ENCODE results near the gene OR5B21. TPM values are rescaled to one million over a fixed set of nuclear protein-coding genes. Genes with fewer than 3 reads are reported as not detected.
A peak's percentile ranks its signal among the peaks of the same experiment; 100 is the strongest.

The OR5B21 gene
- total and polyA plus RNA-seq, 3 experiments from 2014 or later = 0.42 to 0.55 TPM; not detected in 1

GRCh38 chr11:58504232-58504631 lies 3.7 kb downstream of the OR5B21 start:
- Mint-ChIP-seq H3K27ac (no peak overlapping the region), H3K4me3 (no peak overlapping the region), H3K9me3 (no peaks in the 10 kb centered on the region), H3K36me3 (peaks cover 16 to 24% (median 18%) of the 10 kb centered on the region in 3 donors), H3K27me3 (no peaks in the 10 kb centered on the region), H3K4me1 (peaks cover 0 to 3% (median 2%) of the 10 kb centered on the region in 3 donors)
- CTCF ChIA-PET = interaction anchor here (1.6 kb wide), 1 partner anchor 20 kb away, joined by 4 read pairs; no protein-coding TSS in a partner anchor
- Histone ChIP-seq H3K4me1 (ENCODE audit: insufficient read depth, low read length) (no peaks in the 10 kb centered on the region), H3K27ac (ENCODE audit: low read depth, low read length) (no peak overlapping the region), H3K27me3 (ENCODE audit: insufficient read depth, low read length, poor library complexity, severe bottlenecking) (no peaks in the 10 kb centered on the region), H3K36me3 (ENCODE audit: insufficient read depth, low read length) (no peaks in the 10 kb centered on the region), H3K9me3 (ENCODE audit: low read length) (no peaks in the 10 kb centered on the region), H3K4me3 (ENCODE audit: low read length) (no peak overlapping the region)
- no peak for DNase-seq
- POLR2A ChIA-PET = no interaction called here

GRCh38 chr11:58503361-58503856 lies 4.5 kb downstream of the OR5B21 start:
- Histone ChIP-seq H3K36me3 (ENCODE audit: insufficient read depth, low read length) (no peaks in the 10 kb centered on the region), H3K27ac (ENCODE audit: low read depth, low read length) (no peak overlapping the region), H3K4me1 (ENCODE audit: insufficient read depth, low read length) (peaks cover 2% of the 10 kb centered on the region), H3K9me3 (ENCODE audit: low read length) (no peaks in the 10 kb centered on the region), H3K4me3 (ENCODE audit: low read length) (no peak overlapping the region), H3K27me3 (ENCODE audit: insufficient read depth, low read length, poor library complexity, severe bottlenecking) (no peaks in the 10 kb centered on the region)
- H3K27ac Mint-ChIP-seq = no peak overlapping the region
- peaks cover 11 to 21% (median 16%) of the 10 kb centered on the region in 3 donors for H3K36me3 Mint-ChIP-seq
- DNase-seq = no peak
- no peaks in the 10 kb centered on the region for H3K27me3 Mint-ChIP-seq
- no peaks in the 10 kb centered on the region for H3K9me3 Mint-ChIP-seq
- no peak overlapping the region for H3K4me3 Mint-ChIP-seq
- CTCF ChIA-PET = interaction anchor here (1.6 kb wide), 1 partner anchor 21 kb away, joined by 4 read pairs; no protein-coding TSS in a partner anchor
- POLR2A ChIA-PET = no interaction called here
- H3K4me1 Mint-ChIP-seq = peaks cover 7 to 12% (median 10%) of the 10 kb centered on the region in 3 donors

- ChIA-PET CTCF (no interaction called here), POLR2A (no interaction called here)
- Histone ChIP-seq H3K4me1 (ENCODE audit: insufficient read depth, low read length) (peaks cover 11% of the 10 kb centered on the region), H3K36me3 (ENCODE audit: insufficient read depth, low read length) (no peaks in the 10 kb centered on the region), H3K4me3 (ENCODE audit: low read length) (no peak overlapping the region), H3K27me3 (ENCODE audit: insufficient read depth, low read length, poor library complexity, severe bottlenecking) (no peaks in the 10 kb centered on the region), H3K27ac (ENCODE audit: low read depth, low read length) (no peak overlapping the region), H3K9me3 (ENCODE audit: low read length) (no peaks in the 10 kb centered on the region)
- no peak for DNase-seq
- Mint-ChIP-seq H3K4me3 (no peak overlapping the region), H3K36me3 (peaks cover under 1 to 13% (median 10%) of the 10 kb centered on the region in 3 donors), H3K27ac (no peak overlapping the region), H3K4me1 (peaks cover 20 to 26% (median 24%) of the 10 kb centered on the region in 3 donors), H3K27me3 (no peaks in the 10 kb centered on the region), H3K9me3 (no peaks in the 10 kb centered on the region)
Measured at GRCh38 chr11:58502004-58502403, 5.9 kb downstream of the OR5B21 start.

GRCh38 chr11:58498464-58498863 lies 9.4 kb downstream of the OR5B21 start:
- Histone ChIP-seq H3K36me3 (ENCODE audit: insufficient read depth, low read length) (no peaks in the 10 kb centered on the region), H3K4me3 (ENCODE audit: low read length) (no peak overlapping the region), H3K9me3 (ENCODE audit: low read length) (no peaks in the 10 kb centered on the region), H3K27ac (ENCODE audit: low read depth, low read length) (no peak overlapping the region), H3K4me1 (ENCODE audit: insufficient read depth, low read length) (peaks cover 11% of the 10 kb centered on the region), H3K27me3 (ENCODE audit: insufficient read depth, low read length, poor library complexity, severe bottlenecking) (no peaks in the 10 kb centered on the region)
- H3K9me3 Mint-ChIP-seq = no peaks in the 10 kb centered on the region
- DNase-seq = peak in 3 of 5 donors; percentile 9 to 59 (median 20)
- ChIA-PET CTCF (interaction anchor here (0.8 kb wide), 1 partner anchor 698 kb away, joined by 3 read pairs; no protein-coding TSS in a partner anchor), POLR2A (no interaction called here)
- H3K27ac Mint-ChIP-seq = peak overlapping the region; percentile 43 to 94 (median 80)
- peak overlapping the region in 4 of 7 donors; percentile 1 to 60 (median 13) for H3K4me3 Mint-ChIP-seq
- H3K4me1 Mint-ChIP-seq = peaks cover 27 to 44% (median 32%) of the 10 kb centered on the region in 3 donors
- no peaks in the 10 kb centered on the region for H3K27me3 Mint-ChIP-seq
- H3K36me3 Mint-ChIP-seq = peaks cover 0 to 8% (median 2%) of the 10 kb centered on the region in 3 donors

- POLR2A ChIA-PET = no interaction called here
- CTCF ChIA-PET = no interaction called here
- Histone ChIP-seq H3K27ac (ENCODE audit: low read depth, low read length) (no peak overlapping the region), H3K9me3 (ENCODE audit: low read length) (no peaks in the 10 kb centered on the region), H3K4me1 (ENCODE audit: insufficient read depth, low read length) (peaks cover 11% of the 10 kb centered on the region), H3K27me3 (ENCODE audit: insufficient read depth, low read length, poor library complexity, severe bottlenecking) (no peaks in the 10 kb centered on the region), H3K4me3 (ENCODE audit: low read length) (no peak overlapping the region), H3K36me3 (ENCODE audit: insufficient read depth, low read length) (no peaks in the 10 kb centered on the region)
- Mint-ChIP-seq H3K4me1 (peaks cover 27 to 44% (median 32%) of the 10 kb centered on the region in 3 donors), H3K4me3 (peak overlapping the region in 4 of 7 donors; percentile 1 to 60 (median 24)), H3K9me3 (no peaks in the 10 kb centered on the region), H3K36me3 (peaks cover 0 to 4% (median 2%) of the 10 kb centered on the region in 3 donors), H3K27me3 (no peaks in the 10 kb centered on the region), H3K27ac (peak overlapping the region; percentile 43 to 94 (median 80))
- DNase-seq = no peak
Measured at GRCh38 chr11:58497951-58498350, 10.0 kb downstream of the OR5B21 start.

GRCh38 chr11:58495906-58496305 lies 12.0 kb downstream of the OR5B21 start:
- H3K4me3 Mint-ChIP-seq = no peak overlapping the region
- CTCF ChIA-PET = no interaction called here
- Histone ChIP-seq H3K36me3 (ENCODE audit: insufficient read depth, low read length) (no peaks in the 10 kb centered on the region), H3K27ac (ENCODE audit: low read depth, low read length) (no peak overlapping the region), H3K27me3 (ENCODE audit: insufficient read depth, low read length, poor library complexity, severe bottlenecking) (no peaks in the 10 kb centered on the region), H3K4me1 (ENCODE audit: insufficient read depth, low read length) (peaks cover 11% of the 10 kb centered on the region), H3K9me3 (ENCODE audit: low read length) (no peaks in the 10 kb centered on the region), H3K4me3 (ENCODE audit: low read length) (no peak overlapping the region)
- no peaks in the 10 kb centered on the region for H3K9me3 Mint-ChIP-seq
- H3K36me3 Mint-ChIP-seq = peaks cover 0 to 2% (median 1%) of the 10 kb centered on the region in 3 donors
- POLR2A ChIA-PET = no interaction called here
- H3K27ac Mint-ChIP-seq = peak overlapping the region in 3 of 8 donors; percentile 2 to 53 (median 31)
- no peak for DNase-seq
- no peaks in the 10 kb centered on the region for H3K27me3 Mint-ChIP-seq
- H3K4me1 Mint-ChIP-seq = peaks cover 27 to 44% (median 32%) of the 10 kb centered on the region in 3 donors

GRCh38 chr11:58494101-58494500 lies 13.8 kb downstream of the OR5B21 start:
- H3K36me3 ChIP-seq (ENCODE audit: insufficient read depth, low read length) = no peaks in the 10 kb centered on the region
- no peak overlapping the region for H3K27ac ChIP-seq (ENCODE audit: low read depth, low read length)
- no peak overlapping the region for H3K4me3 ChIP-seq (ENCODE audit: low read length)
- peaks cover 26 to 40% (median 29%) of the 10 kb centered on the region in 3 donors for H3K4me1 Mint-ChIP-seq
- H3K9me3 ChIP-seq (ENCODE audit: low read length) = no peaks in the 10 kb centered on the region
- H3K4me1 ChIP-seq (ENCODE audit: insufficient read depth, low read length) = peaks cover 11% of the 10 kb centered on the region
- CTCF ChIA-PET = no interaction called here
- no peak overlapping the region for H3K4me3 Mint-ChIP-seq
- DNase-seq = no peak
- H3K27me3 ChIP-seq (ENCODE audit: insufficient read depth, low read length, poor library complexity, severe bottlenecking) = no peaks in the 10 kb centered on the region
- H3K27ac Mint-ChIP-seq = no peak overlapping the region
- H3K27me3 Mint-ChIP-seq = no peaks in the 10 kb centered on the region
- peaks cover 0 to 2% (median 1%) of the 10 kb centered on the region in 3 donors for H3K36me3 Mint-ChIP-seq
- no peaks in the 10 kb centered on the region for H3K9me3 Mint-ChIP-seq
- POLR2A ChIA-PET = no interaction called here

GRCh38 chr11:58493676-58494075 lies 14.2 kb downstream of the OR5B21 start:
- ChIA-PET POLR2A (no interaction called here), CTCF (no interaction called here)
- Histone ChIP-seq H3K4me1 (ENCODE audit: insufficient read depth, low read length) (peaks cover 11% of the 10 kb centered on the region), H3K4me3 (ENCODE audit: low read length) (no peak overlapping the region), H3K9me3 (ENCODE audit: low read length) (no peaks in the 10 kb centered on the region), H3K36me3 (ENCODE audit: insufficient read depth, low read length) (no peaks in the 10 kb centered on the region), H3K27me3 (ENCODE audit: insufficient read depth, low read length, poor library complexity, severe bottlenecking) (no peaks in the 10 kb centered on the region), H3K27ac (ENCODE audit: low read depth, low read length) (no peak overlapping the region)
- Mint-ChIP-seq H3K4me1 (peaks cover 22 to 35% (median 24%) of the 10 kb centered on the region in 3 donors), H3K4me3 (no peak overlapping the region), H3K36me3 (peaks cover 0 to 2% (median 1%) of the 10 kb centered on the region in 3 donors), H3K27me3 (no peaks in the 10 kb centered on the region), H3K9me3 (no peaks in the 10 kb centered on the region), H3K27ac (no peak overlapping the region)
- DNase-seq = no peak

Data from CD8-positive, alpha-beta memory T cell (primary cell).